IMR-90 (cell line): ENCODE data around the gene CSNK2B.
A peak's percentile ranks its signal among the peaks of the same experiment; 100 is the strongest.

Experiments
- POLR2A ChIP-seq: IDR thresholded peaks from 2 replicates; pipeline ENCODE4 v1.6.1; 2012; ENCODE audit warnings: mild to moderate bottlenecking, low read depth, low read length
- SMC3 ChIP-seq: fragments of 150-350 bp; IDR thresholded peaks from 2 replicates; pipeline ENCODE4 v1.6.1; 2016; ENCODE audit warnings: low read depth, mild to moderate bottlenecking, antibody characterized with exemption, low read length, moderate library complexity
- TF ChIP-seq, protein P1 (sequence below): conservative IDR thresholded peaks from 2 replicates; pipeline ENCODE4 v1.5.1; 2012; ENCODE audit warnings: mild to moderate bottlenecking, low read depth, low read length, improper control_type of control experiment
- TF ChIP-seq, protein P2 (sequence below): fragments of 150-350 bp; IDR thresholded peaks from 2 replicates; pipeline ENCODE4 v1.6.1; 2017; ENCODE audit warnings: mild to moderate bottlenecking, antibody characterized with exemption, low read length, low read depth

DNA sequence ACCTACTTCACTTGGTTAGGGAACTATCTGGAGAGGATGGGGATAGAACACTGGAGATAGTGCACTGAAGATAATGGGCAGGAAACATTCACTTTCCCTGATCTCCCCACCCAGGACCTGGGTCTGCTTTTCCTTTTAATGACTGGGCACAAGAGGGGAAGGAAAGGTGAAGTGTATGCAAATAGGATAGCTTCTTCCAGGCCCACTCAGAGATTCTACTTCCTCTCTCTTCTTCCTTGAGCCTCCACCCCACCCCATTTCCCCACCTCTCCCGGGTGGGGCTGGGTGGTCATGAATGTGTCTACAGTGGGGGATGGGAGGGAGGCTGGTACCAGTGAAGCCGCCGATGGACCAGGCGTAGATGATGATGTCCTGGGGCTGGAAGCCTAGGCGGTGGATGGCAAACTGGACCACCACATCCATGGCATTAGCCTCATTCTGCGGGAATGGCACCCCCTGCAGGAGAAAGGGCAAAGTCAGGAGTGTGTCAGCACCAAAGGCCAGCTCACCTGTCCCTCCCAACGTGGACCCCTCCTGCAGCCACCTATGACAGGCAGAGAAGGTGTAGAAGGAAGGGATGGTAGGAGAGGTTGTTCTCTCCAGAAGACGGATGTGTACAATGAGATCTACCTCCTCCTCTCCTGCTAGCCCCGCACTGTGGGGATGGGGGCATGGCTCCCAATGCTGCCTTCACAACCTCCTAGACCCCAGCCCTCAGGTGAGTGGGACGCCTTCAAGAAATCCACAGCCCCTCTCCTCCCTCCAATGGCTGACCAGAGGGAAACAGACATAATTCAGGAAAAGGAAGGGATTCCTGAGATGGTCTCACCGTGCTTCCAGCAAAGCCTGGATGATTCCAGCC is 23.6 kb downstream of the CSNK2B start:
- TF ChIP-seq, protein P1, sequence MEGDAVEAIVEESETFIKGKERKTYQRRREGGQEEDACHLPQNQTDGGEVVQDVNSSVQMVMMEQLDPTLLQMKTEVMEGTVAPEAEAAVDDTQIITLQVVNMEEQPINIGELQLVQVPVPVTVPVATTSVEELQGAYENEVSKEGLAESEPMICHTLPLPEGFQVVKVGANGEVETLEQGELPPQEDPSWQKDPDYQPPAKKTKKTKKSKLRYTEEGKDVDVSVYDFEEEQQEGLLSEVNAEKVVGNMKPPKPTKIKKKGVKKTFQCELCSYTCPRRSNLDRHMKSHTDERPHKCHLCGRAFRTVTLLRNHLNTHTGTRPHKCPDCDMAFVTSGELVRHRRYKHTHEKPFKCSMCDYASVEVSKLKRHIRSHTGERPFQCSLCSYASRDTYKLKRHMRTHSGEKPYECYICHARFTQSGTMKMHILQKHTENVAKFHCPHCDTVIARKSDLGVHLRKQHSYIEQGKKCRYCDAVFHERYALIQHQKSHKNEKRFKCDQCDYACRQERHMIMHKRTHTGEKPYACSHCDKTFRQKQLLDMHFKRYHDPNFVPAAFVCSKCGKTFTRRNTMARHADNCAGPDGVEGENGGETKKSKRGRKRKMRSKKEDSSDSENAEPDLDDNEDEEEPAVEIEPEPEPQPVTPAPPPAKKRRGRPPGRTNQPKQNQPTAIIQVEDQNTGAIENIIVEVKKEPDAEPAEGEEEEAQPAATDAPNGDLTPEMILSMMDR, result 0 out of 2 replicates have a peak, but pooled peaks have one; percentile 26
- TF ChIP-seq, protein P2, sequence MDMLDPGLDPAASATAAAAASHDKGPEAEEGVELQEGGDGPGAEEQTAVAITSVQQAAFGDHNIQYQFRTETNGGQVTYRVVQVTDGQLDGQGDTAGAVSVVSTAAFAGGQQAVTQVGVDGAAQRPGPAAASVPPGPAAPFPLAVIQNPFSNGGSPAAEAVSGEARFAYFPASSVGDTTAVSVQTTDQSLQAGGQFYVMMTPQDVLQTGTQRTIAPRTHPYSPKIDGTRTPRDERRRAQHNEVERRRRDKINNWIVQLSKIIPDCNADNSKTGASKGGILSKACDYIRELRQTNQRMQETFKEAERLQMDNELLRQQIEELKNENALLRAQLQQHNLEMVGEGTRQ, result no peak
- no peak for TF ChIP-seq SMC3
- TF ChIP-seq POLR2A, result no peak
